AG04450 (cell line): Measurements from ENCODE around the gene NEDD4L. TPM values are rescaled to one million over a fixed set of nuclear protein-coding genes. Genes with fewer than 3 reads are reported as not detected.

Experiments used
- CTCF ChIA-PET: fragments of 300-600, 350-600 bp; formaldehyde crosslinking; extraction: SDS; loops from one replicate; lab custom pipeline; 2022; ENCODE audit warnings: antibody characterized with exemption, inconsistent platforms; lab: Charles Lee
- POLR2A ChIA-PET: fragments of 350-600 bp; formaldehyde crosslinking; extraction: SDS; loops from one replicate; lab custom pipeline; 2021; ENCODE audit warnings: antibody characterized with exemption, inconsistent platforms; lab: Yijun Ruan, JAX
- DNase-seq: peaks from one replicate; pipeline ENCODE4 v3.0.0-alpha.2; 2011; ENCODE audit warnings: low read depth, low spot score
- H3K27ac ChIP-seq: one replicate; pipeline ENCODE4 v1.5.1; 2012; ENCODE audit warnings: low read depth, low read length, control low read depth
- H3K27me3 ChIP-seq: one replicate; pipeline ENCODE4 v1.6.0; 2012; ENCODE audit warnings: low read length; ENCODE audit not compliant: control insufficient read depth, insufficient read depth
- H3K4me3 ChIP-seq: 2 replicates; pipeline ENCODE4 v1.5.1; 2011; ENCODE audit warnings: mild to moderate bottlenecking, low read depth, low read length, control low read depth
- H3K9me3 ChIP-seq: 2 replicates; pipeline ENCODE4 v1.5.1; 2012; ENCODE audit warnings: low read length; ENCODE audit not compliant: control insufficient read depth, insufficient read depth
- CTCF ChIP-seq: IDR thresholded peaks from 2 replicates; pipeline ENCODE4 v1.5.1; 2011; ENCODE audit warnings: low read depth, low read length, control low read depth, inconsistent platforms
- polyA plus RNA-seq: library from polyadenylated mRNA; depleted of rRNA; stranded (reverse); fragments of >200 nt; gene quantifications from 2 replicates; pipeline ENCODE4 v1.2.3, GENCODE V29; 2011

NEDD4L gene
- polyA plus RNA-seq, 1 experiment = 15.0 TPM

- Histone ChIP-seq H3K9me3 (no peaks in the 10 kb centered on the region), H3K27ac (no peak overlapping the region), H3K4me3 (no peak overlapping the region), H3K27me3 (peaks cover 6% of the 10 kb centered on the region)
- CTCF ChIA-PET = interaction anchor here (1.6 kb wide), 1 partner anchor 132 kb away, joined by 4 read pairs; the partner anchor contains the start of gene NEDD4L
- no peak for DNase-seq
- POLR2A ChIA-PET = no interaction called here
- TF ChIP-seq CTCF = no peak
Measured at GRCh38 chr18:58175122-58175785, 131.2 kb downstream of the NEDD4L start.

- CTCF ChIA-PET = interaction anchor here (1.6 kb wide), 1 partner anchor 132 kb away, joined by 4 read pairs; the partner anchor contains the start of gene NEDD4L
- no peaks in the 10 kb centered on the region for H3K9me3 ChIP-seq
- POLR2A ChIA-PET = no interaction called here
- TF ChIP-seq CTCF = no peak
- DNase-seq = no peak
- no peak overlapping the region for H3K4me3 ChIP-seq
- no peak overlapping the region for H3K27ac ChIP-seq
- H3K27me3 ChIP-seq = peaks cover 6% of the 10 kb centered on the region
Measured at GRCh38 chr18:58175786-58176176, 131.8 kb downstream of the NEDD4L start.

- ChIA-PET CTCF (interaction anchor here (0.7 to 2.9 kb wide), 3 partner anchors 14 to 134 kb away, joined by 4 to 15 read pairs (median 8); partner anchors contain the start of gene NEDD4L), POLR2A (interaction anchor here (1.0 to 1.4 kb wide), 2 partner anchors 42 to 79 kb away, joined by 3 to 5 read pairs; no protein-coding TSS in a partner anchor)
- no peak overlapping the region for H3K4me3 ChIP-seq
- H3K27ac ChIP-seq = peak overlapping the region; percentile 75
- H3K9me3 ChIP-seq = no peaks in the 10 kb centered on the region
- peaks cover 6% of the 10 kb centered on the region for H3K27me3 ChIP-seq
- peak; percentile 81 for DNase-seq
- no peak for TF ChIP-seq CTCF
Measured at GRCh38 chr18:58177004-58177717, 133.1 kb downstream of the NEDD4L start.

GRCh38 chr18:58177896-58178470 lies 134.0 kb downstream of the NEDD4L start:
- Histone ChIP-seq H3K27ac (no peak overlapping the region), H3K9me3 (no peaks in the 10 kb centered on the region), H3K27me3 (peaks cover 6% of the 10 kb centered on the region), H3K4me3 (no peak overlapping the region)
- TF ChIP-seq CTCF = no peak
- CTCF ChIA-PET = interaction anchor here (0.6 to 2.9 kb wide), 5 partner anchors 13 to 586 kb away, joined by 3 to 15 read pairs (median 5); partner anchors contain the start of gene NEDD4L
- POLR2A ChIA-PET = no interaction called here
- DNase-seq = no peak
